Hematopoietic multipotent progenitor cell treated with erythropoietin and hydrocortisone succinate and interleukin-3 and kit ligand, for 15 days (in vitro differentiated cells): ENCODE data around the gene FBXL2.
A peak's percentile ranks its signal among the peaks of the same experiment; 100 is the strongest.
"Not testable (repeated sequence)": the region's sequence is repeated elsewhere in the genome, so short reads cannot be mapped to it uniquely, and the experiment has no call there.

Source experiments
- DNase-seq: peaks from one replicate; pipeline ENCODE4 v3.0.0-alpha.2; 2015; ENCODE audit warnings: low spot score

FBXL2 gene

DNA sequence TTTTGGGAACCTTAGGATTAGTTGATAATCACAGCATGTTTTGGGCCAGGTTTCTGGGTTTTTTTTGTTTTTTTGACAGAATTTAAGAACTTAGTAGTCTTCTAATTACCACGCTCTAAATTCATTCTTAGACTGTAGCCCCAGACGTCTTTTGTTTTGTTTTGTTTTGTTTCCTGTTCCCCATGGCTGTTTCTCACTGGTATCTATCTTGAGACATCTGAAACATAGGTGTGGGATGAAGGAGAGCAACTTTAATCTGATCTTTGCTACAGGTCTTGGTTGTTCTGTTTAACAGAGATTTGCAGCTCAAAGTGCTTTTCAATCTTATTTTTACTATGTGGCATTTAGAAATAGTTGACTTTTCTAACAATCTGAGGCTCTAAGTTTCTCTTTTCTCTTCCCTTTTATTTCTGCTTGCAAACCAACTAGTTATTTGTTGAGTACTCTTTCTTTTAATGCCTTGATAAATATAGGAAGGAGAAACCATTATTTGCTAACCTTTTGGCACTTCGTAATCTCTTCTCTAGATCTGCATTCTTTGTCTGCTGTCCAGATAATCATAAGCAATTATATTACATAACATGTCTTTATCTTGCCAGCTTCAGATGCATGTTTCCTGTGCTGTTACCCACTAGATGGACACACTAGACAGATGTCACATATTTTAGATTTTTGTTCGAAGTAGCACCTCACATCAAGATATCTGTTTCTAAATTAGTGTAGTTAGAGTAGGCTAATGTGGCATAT is 40.9 kb downstream of the FBXL2 start:
- DNase-seq, result no peak

DNA sequence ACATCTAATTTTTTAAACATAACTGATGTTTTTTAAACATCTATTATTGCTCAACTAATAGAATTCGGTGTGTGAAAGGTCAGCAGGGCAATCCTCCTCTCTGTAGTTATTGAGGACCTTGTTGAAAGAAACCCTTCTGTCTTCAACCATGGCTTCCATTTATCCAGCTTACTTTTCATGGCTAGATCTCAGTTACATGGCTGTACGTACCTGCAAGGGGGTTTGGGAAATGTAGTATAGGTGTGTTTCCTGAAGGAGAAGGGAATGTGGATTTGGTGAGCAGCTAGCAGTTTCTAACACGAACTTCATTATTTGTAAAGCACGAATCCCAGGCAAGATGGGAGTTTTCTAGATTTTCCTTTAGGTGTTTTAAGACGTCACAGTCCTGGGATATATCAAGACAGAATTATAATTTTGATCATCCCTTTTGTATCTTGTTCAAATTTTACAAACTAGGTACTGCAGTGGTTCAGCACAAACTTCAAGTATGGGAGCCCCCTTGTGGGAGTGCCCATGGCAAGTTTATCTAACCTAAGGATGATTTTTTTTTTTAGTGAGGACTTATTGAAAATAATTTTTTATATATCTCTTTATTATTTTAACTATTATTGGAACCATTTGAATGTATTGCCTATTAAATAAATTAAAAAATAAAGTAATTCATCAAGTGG is 41.6 kb downstream of the FBXL2 start:
- DNase-seq, result no peak

DNA sequence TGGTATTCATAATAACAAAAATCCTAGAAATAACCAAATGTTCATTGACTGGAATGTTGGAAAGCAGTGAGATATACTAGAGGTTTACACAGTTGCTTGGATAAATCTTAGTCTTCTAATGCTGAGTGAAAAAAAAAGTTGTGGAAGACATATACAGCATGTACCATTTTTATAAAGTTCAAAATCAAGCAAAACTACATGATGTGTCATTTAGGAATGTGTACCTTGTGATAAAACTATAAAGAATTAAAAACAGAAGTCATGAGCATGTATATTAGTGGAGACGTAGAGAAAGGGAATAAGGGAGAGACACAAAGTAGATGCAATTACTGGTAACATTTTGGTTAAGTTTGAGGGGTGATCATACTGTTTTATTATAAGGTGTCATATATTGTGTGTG is 45.2 kb downstream of the FBXL2 start:
- DNase-seq, result no peak

DNA sequence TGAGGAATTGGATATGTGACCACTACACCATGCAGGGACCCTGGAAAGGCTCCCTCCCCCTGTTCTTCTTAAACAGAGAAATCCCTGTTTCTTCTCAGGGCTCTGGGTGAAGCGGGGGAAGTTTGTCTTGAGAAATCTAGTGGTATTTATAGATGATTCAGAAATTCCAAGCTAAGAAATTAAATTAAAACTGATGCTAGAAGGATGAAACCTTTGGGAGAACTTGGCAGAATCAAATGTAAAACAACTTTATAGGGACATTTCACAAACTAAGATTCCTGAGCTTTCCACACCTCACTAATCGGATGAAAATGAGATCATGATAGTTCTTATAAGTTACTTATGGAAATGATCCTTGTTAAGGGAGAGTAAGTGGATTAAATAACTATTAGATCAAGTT is 54.2 kb downstream of the FBXL2 start:
- no peak for DNase-seq

DNA sequence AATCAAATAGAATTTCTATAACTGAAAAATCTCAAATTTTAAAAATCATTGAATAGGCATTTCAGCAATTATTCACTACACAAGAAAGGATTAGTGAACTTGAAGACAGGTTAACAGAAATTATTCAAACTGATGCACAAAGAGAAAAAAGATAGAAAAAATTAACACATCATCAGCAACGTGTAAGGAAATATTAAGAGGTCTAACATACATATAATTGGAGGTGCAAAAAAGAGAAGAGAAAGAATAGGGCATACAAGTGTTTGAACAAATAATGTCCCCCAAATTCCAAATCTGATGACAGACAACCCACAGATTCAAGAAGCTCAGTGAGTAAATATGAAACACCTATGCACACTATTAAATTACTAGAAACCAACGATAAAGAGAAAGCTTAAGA is 57.1 kb downstream of the FBXL2 start:
- no peak for DNase-seq

DNA sequence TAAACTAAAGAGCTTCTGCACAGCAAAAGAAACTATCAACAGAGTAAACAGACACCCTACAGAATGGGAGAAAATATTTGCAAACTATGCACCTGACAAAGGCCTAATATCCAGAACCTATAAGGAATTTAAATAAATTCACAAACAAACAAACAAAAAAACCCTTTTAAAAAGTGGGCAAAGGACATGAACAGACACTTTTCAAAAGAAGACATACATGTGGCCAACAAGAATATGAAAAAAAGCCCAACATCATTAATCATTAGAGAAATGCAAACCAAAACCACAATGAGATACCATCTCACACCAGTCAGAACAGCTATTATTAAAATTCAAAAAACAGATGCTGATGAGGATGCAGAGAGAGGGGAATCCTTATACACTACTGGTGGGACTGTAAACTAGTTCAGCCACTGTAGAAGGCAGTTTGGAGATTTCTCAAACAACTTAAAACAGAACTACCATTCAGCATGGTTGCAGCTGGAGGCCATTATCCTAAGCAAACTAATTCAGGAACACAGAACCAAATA is 61.8 kb downstream of the FBXL2 start:
- not testable (repeated sequence) for DNase-seq

DNA sequence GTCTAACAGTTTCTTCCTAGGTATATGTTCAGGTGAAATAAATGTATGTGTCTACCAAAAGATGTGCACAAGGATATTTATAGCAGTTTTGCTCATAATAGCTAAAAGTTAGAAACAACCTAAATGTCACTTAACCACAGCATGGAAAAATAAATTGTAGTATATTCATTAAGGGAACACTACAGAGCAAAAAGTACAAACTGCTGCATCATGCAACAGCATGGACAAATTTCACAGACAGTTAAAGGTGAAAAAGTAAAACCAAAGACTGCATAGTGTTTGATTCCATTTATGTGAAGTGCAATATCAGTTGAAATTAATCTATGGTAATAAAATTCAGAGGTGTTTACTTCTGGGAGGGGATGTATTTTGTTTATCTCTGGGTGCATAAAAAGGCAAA is 62.5 kb downstream of the FBXL2 start:
- no peak for DNase-seq

DNA sequence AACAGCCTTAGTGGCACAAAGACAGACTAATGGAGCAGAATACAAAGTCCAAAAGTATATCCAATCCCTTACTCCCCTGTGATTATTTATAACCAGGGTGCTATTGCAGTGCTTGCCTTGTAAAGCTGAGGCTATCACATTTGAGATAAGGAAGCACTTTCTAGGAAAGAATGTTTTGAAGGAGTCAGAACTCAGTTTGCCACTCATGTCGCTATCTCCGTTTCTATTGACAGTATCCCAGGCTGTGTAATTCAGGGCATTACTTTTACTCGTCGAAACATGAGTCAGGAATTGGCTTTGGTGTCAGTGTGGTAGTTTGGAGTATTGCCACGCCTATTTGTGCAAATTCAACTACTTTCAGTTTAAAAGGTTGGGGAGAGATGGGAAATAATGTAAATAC is 78.4 kb downstream of the FBXL2 start:
- no peak for DNase-seq

DNA sequence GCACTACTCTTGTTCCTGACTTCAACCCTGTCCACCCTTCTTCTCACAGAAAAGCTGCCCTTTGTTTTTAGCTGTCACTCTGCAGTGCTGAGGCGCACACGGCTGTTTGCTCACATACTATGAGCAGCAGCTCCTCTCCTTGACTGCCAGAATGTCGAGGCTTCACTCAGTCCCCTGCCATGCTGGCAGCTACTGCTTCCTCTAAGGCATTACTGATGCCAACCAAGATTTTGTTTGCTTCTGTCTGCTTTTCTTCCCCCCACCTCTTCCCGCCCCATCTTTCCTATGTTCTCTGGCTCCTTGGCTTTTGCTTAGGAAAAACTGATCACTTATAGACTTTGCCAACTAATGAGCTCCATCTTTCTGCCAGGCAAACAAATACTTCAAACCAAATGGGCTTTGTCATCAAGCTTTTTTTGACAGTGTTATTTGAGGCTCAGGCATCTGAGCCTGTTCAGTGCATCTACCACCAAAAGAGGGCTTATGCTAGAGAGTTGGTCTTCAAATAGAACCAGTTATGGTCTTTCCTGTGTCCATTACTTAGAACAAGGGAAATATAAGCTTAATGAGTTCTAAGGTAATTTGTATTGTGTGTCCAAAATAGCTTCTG is 81.0 kb downstream of the FBXL2 start:
- no peak for DNase-seq

DNA sequence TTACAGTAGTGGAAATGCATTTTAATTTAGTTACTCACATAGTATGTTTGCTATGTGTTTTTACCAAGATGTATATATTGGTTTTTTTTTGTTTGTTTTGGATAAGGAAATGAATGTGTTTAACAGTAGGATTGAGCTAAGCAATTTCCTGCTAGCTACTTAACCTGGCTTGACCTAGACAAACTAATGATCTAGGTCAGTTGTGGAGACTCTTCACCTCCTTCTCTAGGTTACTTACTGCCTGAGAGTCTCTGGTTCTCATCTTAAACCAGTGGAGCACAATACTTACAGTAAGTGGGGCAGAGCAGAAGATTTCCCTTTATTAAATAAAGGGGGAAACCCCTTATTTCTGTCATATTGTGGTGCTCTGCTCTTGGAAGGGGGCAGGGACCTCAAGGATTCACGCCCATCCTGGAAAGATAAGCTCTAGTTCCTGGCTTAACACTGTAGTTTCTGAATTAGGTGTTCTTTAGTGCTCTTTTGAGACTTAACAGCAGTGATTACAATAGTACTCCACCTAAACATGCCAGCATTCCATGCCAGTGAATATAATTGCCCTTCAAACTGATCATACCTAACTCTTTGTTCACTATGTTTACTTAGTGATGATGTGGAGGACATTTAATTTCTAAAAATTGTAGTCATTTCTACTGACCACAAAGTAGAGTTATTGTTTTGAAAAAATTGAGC is 83.0 kb downstream of the FBXL2 start:
- DNase-seq, result no peak

DNA sequence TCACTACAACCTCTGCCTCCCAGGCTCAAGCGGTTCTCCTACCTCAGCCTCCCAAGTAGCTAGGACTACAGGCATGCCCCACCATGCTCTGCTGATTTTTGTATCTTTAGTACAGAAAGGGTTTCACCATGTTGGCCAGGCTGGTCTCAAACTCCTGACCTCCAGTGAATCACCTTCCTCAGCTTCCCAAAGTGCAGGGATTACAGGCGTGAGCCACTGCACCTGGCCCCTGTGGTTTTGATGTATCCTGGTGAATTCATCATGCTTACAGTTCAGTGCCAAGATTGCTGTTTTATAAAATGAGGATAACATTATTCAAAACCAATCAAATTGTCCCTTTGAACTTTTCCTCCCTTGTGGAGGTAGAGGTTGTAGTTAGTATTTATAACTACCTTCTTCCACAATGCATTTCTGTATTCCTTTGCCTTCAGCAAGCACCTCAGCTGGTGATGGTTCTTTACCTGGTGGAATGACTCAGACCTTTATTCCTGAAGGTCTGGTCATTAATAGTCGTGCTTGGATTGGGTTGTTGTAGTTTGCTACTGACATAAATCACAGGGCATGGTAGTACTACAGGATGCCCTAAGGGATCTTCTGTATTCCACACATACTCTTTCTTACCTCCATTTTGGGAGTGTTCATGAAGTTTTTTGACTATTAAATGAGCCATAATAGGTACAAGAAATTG is 86.0 kb downstream of the FBXL2 start:
- no peak for DNase-seq

DNA sequence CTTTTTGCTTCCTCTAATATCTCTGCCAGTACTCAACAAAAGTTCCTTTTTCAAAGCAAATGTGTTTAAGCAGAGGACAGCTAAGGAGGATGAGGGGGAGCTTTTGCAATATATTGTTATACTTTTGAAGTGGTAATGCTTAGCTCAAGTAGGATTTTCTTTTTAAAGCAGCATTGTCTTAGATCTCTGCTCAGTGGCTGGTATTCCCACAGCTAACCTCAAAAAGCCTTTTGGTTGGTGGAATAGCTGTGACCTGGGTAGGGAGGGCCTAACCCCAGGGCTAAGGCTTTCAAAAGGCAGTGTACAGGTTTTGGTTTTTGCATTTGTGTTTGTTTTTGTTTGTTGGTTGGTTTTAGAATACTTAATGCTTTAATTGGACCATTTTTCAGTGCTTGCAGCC is 86.8 kb downstream of the FBXL2 start:
- DNase-seq, result no peak

DNA sequence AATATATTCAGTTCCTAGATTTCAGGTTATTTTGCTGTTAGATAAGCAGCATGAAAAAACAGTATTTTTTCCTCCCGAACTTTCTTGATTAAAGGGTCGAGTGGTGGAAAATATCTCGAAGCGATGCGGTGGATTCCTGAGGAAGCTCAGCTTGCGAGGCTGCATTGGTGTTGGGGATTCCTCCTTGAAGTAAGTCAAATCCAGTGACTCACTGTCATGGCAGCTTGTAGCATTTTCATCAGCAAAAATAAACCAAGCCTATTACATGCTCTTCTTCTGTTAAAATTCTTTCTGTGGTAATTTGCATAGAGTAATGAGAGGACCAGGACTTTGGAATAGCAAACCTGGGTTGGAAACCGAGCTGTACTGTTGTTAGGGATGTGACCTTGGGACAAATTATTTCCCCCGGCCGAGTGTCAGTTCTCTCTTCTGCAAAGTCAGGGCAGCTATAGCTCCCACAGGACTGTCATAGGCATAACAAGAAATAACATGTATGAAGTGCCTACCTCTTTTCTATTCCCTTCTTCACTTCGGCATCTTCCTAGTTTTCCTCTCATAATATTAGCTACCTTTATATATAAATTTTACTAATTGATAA is 87.4 kb downstream of the FBXL2 start:
- DNase-seq, result no peak

DNA sequence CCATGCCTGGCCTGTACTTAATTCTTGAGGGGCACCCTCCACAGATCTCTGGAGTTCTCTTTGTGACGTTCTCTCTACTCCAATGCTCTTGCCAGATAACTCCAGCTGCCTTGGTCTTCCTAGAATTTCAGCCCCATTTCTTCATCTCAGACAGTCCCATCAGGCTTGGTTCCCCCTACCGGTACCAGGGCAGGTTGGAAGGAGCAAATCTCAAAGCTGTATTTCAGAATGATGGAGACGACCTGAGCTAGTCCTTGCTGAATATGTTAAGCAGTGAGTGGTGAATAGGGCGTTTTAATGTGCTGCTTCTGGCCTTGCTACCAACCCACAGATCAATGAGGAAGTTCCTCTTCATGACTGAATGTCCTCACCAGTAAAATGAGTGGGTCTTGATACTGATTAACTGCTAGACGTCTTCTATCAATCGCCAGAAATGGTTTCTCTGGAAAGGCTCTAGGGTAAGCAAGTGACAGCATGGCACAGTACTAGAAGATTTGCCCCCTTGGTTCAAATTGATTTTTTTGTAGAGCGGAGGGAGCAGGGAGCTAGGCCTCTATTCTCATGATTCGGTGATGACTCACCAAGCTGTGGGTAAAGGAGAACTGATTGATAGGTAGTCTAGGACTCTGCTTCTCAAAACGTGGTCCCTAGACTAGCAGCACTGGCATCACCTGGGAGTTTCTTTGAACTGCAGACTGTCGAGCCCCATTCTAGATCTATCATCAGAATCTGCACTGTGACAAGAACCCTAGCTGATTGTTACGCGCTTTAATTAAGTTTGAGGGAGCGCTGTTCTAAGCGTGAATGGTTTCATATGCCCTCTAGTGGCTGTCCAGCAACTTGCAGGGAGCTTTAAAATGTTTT is 95.2 kb downstream of the FBXL2 start:
- DNase-seq, result peak; percentile 53

DNA sequence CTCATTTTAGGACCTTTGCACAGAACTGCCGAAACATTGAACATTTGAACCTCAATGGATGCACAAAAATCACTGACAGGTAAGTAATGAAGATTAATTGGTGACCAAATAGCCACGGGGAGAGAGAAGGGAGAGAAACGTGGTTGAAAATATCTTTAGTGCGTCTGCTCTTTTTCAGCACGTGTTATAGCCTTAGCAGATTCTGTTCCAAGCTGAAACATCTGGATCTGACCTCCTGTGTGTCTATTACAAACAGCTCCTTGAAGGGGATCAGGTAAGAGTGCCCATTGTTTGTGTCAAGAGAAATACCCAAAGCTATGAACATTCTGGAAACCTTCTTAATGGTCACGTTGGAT is 95.8 kb downstream of the FBXL2 start:
- no peak for DNase-seq

DNA sequence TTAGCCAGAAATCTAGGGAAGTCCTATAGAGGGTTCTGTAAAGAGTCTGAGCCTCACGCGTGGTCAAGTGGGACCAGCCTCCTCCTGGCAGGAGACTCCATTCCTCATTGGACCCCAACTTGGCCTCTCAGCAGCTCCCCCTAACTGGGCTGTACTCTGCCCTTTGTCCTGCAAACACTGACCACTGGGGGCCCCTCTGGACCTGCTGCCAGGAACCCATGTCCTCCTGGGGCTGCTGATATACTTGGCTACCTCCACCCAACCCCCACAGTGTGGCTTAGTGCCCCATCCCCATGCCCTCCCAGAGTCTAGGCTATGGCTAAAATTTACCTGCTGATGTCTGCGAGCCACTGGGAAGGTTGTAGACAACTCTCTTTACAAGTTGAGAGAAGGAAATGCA is 100.2 kb downstream of the FBXL2 start:
- no peak for DNase-seq

DNA sequence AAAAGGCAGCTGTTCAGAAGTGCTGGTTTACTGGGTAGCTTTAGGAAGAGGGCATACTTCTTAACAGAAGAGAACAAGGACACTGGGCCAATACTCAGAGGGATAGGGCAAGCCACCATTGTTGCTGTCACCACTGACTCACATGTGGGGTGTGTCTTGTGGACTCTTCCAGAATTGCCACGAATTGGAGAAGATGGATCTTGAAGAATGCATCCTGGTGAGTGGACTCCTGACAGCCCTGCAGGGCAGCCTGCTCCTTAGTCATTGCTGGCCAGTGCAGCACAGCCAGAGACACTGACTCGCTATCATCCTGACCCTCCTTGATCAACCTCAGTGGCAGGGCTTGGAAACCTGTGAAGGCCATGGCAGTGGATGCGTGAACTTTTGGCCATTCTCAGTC is 100.7 kb downstream of the FBXL2 start:
- no peak for DNase-seq

DNA sequence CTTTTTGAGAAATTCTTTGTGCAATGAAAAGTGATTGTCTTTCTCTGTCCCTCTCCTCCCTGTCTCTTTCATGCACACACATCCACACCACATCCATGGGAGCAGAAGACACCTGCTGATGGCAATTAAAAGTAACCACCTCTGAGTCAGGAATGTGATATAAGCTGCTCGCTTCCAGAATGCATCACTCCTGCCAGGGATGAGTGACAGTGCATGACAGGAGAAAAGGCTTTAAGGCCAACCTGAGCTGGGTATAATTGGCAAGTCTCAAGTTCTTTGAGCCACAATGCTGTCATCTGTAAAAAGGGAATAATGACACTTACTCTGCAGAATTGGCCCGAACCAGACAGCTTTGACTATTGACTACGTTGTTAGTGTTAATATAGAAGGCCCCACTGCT is 103.4 kb downstream of the FBXL2 start:
- DNase-seq, result no peak

DNA sequence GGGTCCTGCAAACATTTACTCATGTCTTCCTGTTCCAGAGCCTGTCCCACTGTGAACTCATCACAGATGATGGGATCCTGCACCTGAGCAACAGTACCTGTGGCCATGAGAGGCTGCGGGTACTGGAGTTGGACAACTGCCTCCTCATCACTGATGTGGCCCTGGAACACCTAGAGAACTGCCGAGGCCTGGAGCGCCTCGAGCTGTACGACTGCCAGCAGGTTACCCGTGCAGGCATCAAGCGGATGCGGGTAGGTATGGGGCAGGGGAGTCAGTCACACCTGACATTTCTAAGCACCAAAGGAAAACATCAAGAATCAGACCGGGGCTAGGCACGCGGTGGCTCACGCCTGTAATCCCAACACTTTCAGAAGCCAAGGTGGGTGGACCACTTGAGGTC is 106.7 kb downstream of the FBXL2 start:
- DNase-seq, result no peak

DNA sequence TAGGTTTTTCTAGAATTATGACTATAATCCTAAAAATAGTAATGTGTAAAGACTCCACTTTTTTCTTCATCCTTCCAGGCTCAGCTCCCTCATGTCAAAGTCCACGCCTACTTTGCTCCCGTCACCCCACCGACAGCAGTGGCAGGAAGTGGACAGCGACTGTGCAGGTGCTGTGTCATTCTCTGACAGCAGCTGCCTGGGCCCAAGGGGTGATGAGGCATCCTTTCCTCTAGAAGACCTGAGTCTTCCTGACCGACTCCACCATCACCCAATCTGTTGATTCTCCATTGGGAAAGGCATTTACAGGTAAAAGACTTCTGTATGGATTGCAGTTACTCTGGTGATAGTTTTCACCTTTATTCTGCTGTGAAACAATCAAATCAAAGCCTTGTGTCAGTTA is 108.2 kb downstream of the FBXL2 start:
- DNase-seq, result no peak

DNA sequence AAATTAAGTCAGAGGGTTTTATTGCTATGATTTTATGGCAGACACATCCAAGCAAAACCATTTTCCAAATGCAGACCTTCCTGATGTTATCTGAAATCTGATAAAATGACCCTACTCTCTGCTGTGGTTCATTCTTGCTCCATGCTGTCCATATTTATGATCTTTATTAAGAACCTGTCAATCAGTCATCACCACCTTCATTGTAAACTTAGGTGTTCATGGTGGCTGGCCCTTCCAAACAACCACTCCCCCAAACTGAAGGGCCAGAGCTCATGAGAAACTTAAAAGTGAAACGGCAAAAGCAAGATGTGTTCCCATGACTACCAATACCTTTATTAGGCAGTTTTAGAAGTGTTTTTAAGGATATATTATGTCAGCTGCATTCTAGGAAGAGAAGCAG is 109.4 kb downstream of the FBXL2 start:
- no peak for DNase-seq
